CD4-positive, CD25-positive, alpha-beta regulatory T cell (primary cell): ENCODE measurements around the gene SSTR5. TPM values are rescaled to one million over a fixed set of nuclear protein-coding genes. Genes with fewer than 3 reads are reported as not detected.

Experiments used
- ATAC-seq, 2 donors: fragments of 150-1000 bp; cut with Tn5 transposase; one replicate each; pipeline ENCODE4 v1.10.0; 2021; ENCODE audit warnings: low read depth in 2 of 2, moderate number of reproducible peaks in 2 of 2, moderate library complexity in 1 of 2
- DNase-seq, 3 donors: peaks; one replicate each; pipeline versions ENCODE4 v3.0.0 to v3.0.0-alpha.2; 2012 to 2022; ENCODE audit warnings: mixed read lengths in 1 of 3
- H3K27ac ChIP-seq: one replicate; pipeline ENCODE4 v1.7.0; 2013; ENCODE audit warnings: mild to moderate bottlenecking, low read length; ENCODE audit not compliant: insufficient read depth, poor library complexity, severe bottlenecking
- H3K27me3 ChIP-seq: one replicate; pipeline ENCODE4 v1.7.0; 2013; ENCODE audit warnings: low read length; ENCODE audit not compliant: control insufficient read depth, insufficient read depth
- H3K36me3 ChIP-seq: one replicate; pipeline ENCODE4 v1.7.0; 2013; ENCODE audit warnings: mild to moderate bottlenecking, low read length, moderate library complexity; ENCODE audit not compliant: control insufficient read depth, insufficient read depth
- H3K4me1 ChIP-seq: 2 replicates; pipeline ENCODE4 v1.7.0; 2013; ENCODE audit warnings: mild to moderate bottlenecking, low read length; ENCODE audit not compliant: insufficient read depth, control insufficient read depth, poor library complexity, severe bottlenecking
- H3K4me3 ChIP-seq: one replicate; pipeline ENCODE4 v1.7.0; 2013; ENCODE audit warnings: low read depth, mild to moderate bottlenecking, low read length, moderate library complexity
- H3K9me3 ChIP-seq, 2 experiments: 1 replicate in 1 of 2; 2 replicates in 1 of 2; pipeline ENCODE4 v1.7.0; 2013; ENCODE audit warnings: low read length in 2 of 2, mild to moderate bottlenecking in 1 of 2, moderate library complexity in 1 of 2; ENCODE audit not compliant: control insufficient read depth in 2 of 2
- H3K27ac Mint-ChIP-seq, 3 donors: one replicate each; pipeline ENCODE4 v1.8.0; 2020 to 2022; ENCODE audit warnings: mild to moderate bottlenecking in 3 of 3, mixed read lengths in 3 of 3, moderate library complexity in 2 of 3
- H3K27me3 Mint-ChIP-seq: one replicate; pipeline ENCODE4 v1.8.0; 2022; ENCODE audit warnings: mild to moderate bottlenecking, mixed read lengths
- H3K36me3 Mint-ChIP-seq: one replicate; pipeline ENCODE4 v1.8.0; 2020; ENCODE audit warnings: mixed read lengths
- H3K4me1 Mint-ChIP-seq, 4 donors: one replicate each; pipeline ENCODE4 v1.8.0; 2020 to 2022; ENCODE audit warnings: mixed read lengths in 4 of 4, mild to moderate bottlenecking in 1 of 4
- H3K4me3 Mint-ChIP-seq, 4 donors: one replicate each; pipeline ENCODE4 v1.8.0; 2020 to 2022; ENCODE audit warnings: mild to moderate bottlenecking in 4 of 4, mixed read lengths in 4 of 4, moderate library complexity in 3 of 4
- H3K9me3 Mint-ChIP-seq, 7 donors: one replicate each; pipeline ENCODE4 v1.8.0; 2020 to 2022; ENCODE audit warnings: mixed read lengths in 7 of 7, mild to moderate bottlenecking in 3 of 7, moderate library complexity in 2 of 7
- polyA plus RNA-seq, 4 donors: library from polyadenylated mRNA; unstranded; fragments of 300-500 nt; fragmentation: Illumina TruSeq; gene quantifications; one replicate each; pipeline ENCODE4 v1.2.3, GENCODE V29; 2021
- total RNA-seq: library from RNA; stranded (reverse); gene quantifications from one replicate; pipeline ENCODE4 v1.2.3, GENCODE V29; 2022

The SSTR5 gene
- total and polyA plus RNA-seq, 5 donors from 2014 or later = not detected

- Histone ChIP-seq H3K27ac (no peak overlapping the region), H3K36me3 (no peaks in the 10 kb centered on the region), H3K4me1 (no peaks in the 10 kb centered on the region), H3K4me3 (no peak overlapping the region), H3K9me3 (no peaks in the 10 kb centered on the region), H3K27me3 (no peaks in the 10 kb centered on the region)
- no peaks in the 10 kb centered on the region for H3K9me3 Mint-ChIP-seq
- no peaks in the 10 kb centered on the region for H3K4me1 Mint-ChIP-seq
- no peak for DNase-seq
- no peaks in the 10 kb centered on the region for H3K36me3 Mint-ChIP-seq
- no peak overlapping the region for H3K4me3 Mint-ChIP-seq
- no peaks in the 10 kb centered on the region for H3K27me3 Mint-ChIP-seq
- ATAC-seq = no peak
- no peak overlapping the region for H3K27ac Mint-ChIP-seq
Observed at GRCh38 chr16:1108299-1109252, 36.0 kb downstream of the SSTR5 start.

- Histone ChIP-seq H3K27me3 (no peaks in the 10 kb centered on the region), H3K36me3 (no peaks in the 10 kb centered on the region), H3K27ac (no peak overlapping the region), H3K4me1 (no peaks in the 10 kb centered on the region), H3K4me3 (no peak overlapping the region), H3K9me3 (no peaks in the 10 kb centered on the region)
- Mint-ChIP-seq H3K27me3 (no peaks in the 10 kb centered on the region), H3K27ac (no peak overlapping the region), H3K36me3 (no peaks in the 10 kb centered on the region), H3K9me3 (no peaks in the 10 kb centered on the region), H3K4me3 (no peak overlapping the region), H3K4me1 (no peaks in the 10 kb centered on the region)
- ATAC-seq (no peak), DNase-seq (no peak)
Observed at GRCh38 chr16:1109648-1110047, 37.1 kb downstream of the SSTR5 start.

GRCh38 chr16:1112506-1113184 lies 40.1 kb downstream of the SSTR5 start:
- no peaks in the 10 kb centered on the region for H3K36me3 Mint-ChIP-seq
- Histone ChIP-seq H3K4me3 (no peak overlapping the region), H3K4me1 (no peaks in the 10 kb centered on the region), H3K27ac (no peak overlapping the region), H3K36me3 (no peaks in the 10 kb centered on the region), H3K9me3 (no peaks in the 10 kb centered on the region), H3K27me3 (no peaks in the 10 kb centered on the region)
- no peak for DNase-seq
- ATAC-seq = no peak
- no peak overlapping the region for H3K4me3 Mint-ChIP-seq
- H3K27ac Mint-ChIP-seq = no peak overlapping the region
- no peaks in the 10 kb centered on the region for H3K27me3 Mint-ChIP-seq
- no peaks in the 10 kb centered on the region for H3K4me1 Mint-ChIP-seq
- no peaks in the 10 kb centered on the region for H3K9me3 Mint-ChIP-seq

DNA sequence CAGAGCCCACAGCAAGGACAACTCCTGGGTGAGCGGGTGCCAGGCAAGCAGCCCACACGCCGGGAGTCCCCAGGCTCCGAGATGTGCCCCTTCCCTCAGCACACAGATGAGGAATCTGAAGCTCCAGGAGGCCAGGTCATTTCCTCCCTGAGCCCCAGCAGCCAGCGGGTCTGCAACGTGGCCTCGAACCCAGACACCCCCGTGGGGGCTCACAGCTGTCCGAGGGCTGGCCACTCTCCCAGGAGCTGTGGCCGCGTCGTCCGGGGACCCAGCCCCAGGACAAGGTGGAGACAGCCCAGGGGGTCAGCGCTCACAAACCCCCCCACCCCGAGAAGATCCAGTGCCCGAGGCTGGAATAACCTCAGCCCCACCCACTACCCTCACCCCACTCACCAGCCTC lies 40.9 kb downstream of the SSTR5 start:
- no peaks in the 10 kb centered on the region for H3K36me3 ChIP-seq
- no peaks in the 10 kb centered on the region for H3K4me1 Mint-ChIP-seq
- H3K4me3 ChIP-seq = no peak overlapping the region
- H3K27me3 ChIP-seq = no peaks in the 10 kb centered on the region
- H3K36me3 Mint-ChIP-seq = no peaks in the 10 kb centered on the region
- no peak overlapping the region for H3K27ac Mint-ChIP-seq
- no peak overlapping the region for H3K4me3 Mint-ChIP-seq
- DNase-seq = no peak
- H3K9me3 Mint-ChIP-seq = no peaks in the 10 kb centered on the region
- no peaks in the 10 kb centered on the region for H3K9me3 ChIP-seq
- no peaks in the 10 kb centered on the region for H3K4me1 ChIP-seq
- no peak for ATAC-seq
- no peak overlapping the region for H3K27ac ChIP-seq
- H3K27me3 Mint-ChIP-seq = no peaks in the 10 kb centered on the region

- Mint-ChIP-seq H3K27ac (no peak overlapping the region), H3K4me3 (no peak overlapping the region), H3K27me3 (no peaks in the 10 kb centered on the region), H3K36me3 (no peaks in the 10 kb centered on the region), H3K9me3 (no peaks in the 10 kb centered on the region), H3K4me1 (no peaks in the 10 kb centered on the region)
- Histone ChIP-seq H3K4me1 (no peaks in the 10 kb centered on the region), H3K4me3 (no peak overlapping the region), H3K27me3 (no peaks in the 10 kb centered on the region), H3K27ac (no peak overlapping the region), H3K36me3 (no peaks in the 10 kb centered on the region), H3K9me3 (no peaks in the 10 kb centered on the region)
- no peak for DNase-seq
- ATAC-seq = no peak
Observed at GRCh38 chr16:1113889-1114526, 41.5 kb downstream of the SSTR5 start.

GRCh38 chr16:1116693-1117077 lies 44.1 kb downstream of the SSTR5 start:
- Histone ChIP-seq H3K27ac (no peak overlapping the region), H3K27me3 (no peaks in the 10 kb centered on the region), H3K36me3 (no peaks in the 10 kb centered on the region), H3K4me1 (no peaks in the 10 kb centered on the region), H3K9me3 (no peaks in the 10 kb centered on the region), H3K4me3 (no peak overlapping the region)
- Mint-ChIP-seq H3K27me3 (no peaks in the 10 kb centered on the region), H3K36me3 (no peaks in the 10 kb centered on the region), H3K4me3 (no peak overlapping the region), H3K9me3 (no peaks in the 10 kb centered on the region), H3K4me1 (no peaks in the 10 kb centered on the region), H3K27ac (no peak overlapping the region)
- no peak for DNase-seq
- ATAC-seq = no peak

- DNase-seq (no peak), ATAC-seq (no peak)
- H3K4me3 Mint-ChIP-seq = no peak overlapping the region
- Histone ChIP-seq H3K27ac (no peak overlapping the region), H3K4me3 (no peak overlapping the region), H3K27me3 (no peaks in the 10 kb centered on the region), H3K36me3 (no peaks in the 10 kb centered on the region), H3K4me1 (no peaks in the 10 kb centered on the region), H3K9me3 (no peaks in the 10 kb centered on the region)
- H3K27me3 Mint-ChIP-seq = no peaks in the 10 kb centered on the region
- H3K9me3 Mint-ChIP-seq = no peaks in the 10 kb centered on the region
- H3K27ac Mint-ChIP-seq = no peak overlapping the region
- no peaks in the 10 kb centered on the region for H3K4me1 Mint-ChIP-seq
- no peaks in the 10 kb centered on the region for H3K36me3 Mint-ChIP-seq
Observed at GRCh38 chr16:1117176-1117900, 44.8 kb downstream of the SSTR5 start.
